ENCODE data around the gene ZBTB16.

The ZBTB16 gene

GRCh38 chr11:114243461-114244372, 184.2 kb downstream of the ZBTB16 start:
- DNase-seq (ENCODE audit: low spot score): no peak

DNA sequence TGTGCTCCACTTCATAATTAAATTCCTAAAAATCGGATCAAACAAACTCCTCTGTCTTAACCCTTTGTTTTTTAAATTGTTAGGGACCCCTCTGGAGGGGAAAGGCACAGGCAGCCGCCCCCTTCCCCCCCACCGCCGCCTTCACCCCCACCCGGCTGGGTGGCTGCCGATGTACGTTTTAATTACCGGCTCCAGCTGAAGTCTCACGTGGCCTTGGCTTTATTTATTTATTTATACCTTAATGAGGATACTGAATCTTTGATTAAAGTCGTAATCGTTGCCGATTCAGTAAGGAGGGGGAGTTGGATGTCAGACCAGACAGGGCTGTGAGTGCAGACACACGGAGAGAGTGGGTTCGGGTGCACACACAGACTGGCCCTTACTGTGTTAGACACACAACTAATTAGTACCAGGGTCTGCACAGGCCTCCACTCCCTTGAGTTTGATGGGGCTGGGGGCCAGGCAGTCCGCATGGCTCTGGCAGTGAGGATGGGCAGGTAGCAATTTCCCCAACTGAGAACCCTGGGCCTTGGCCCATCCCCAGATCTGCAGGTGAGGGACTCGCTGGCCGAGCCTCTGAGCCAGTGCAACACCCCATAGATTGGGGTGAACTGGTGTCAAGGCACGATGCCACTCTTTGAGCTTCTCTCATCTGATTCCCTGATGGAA, 185.3 kb downstream of the ZBTB16 start:
- no peak for DNase-seq (ENCODE audit: low spot score)

GRCh38 chr11:114246321-114247069, 187.0 kb downstream of the ZBTB16 start:
- no peak for DNase-seq (ENCODE audit: low spot score)

DNA sequence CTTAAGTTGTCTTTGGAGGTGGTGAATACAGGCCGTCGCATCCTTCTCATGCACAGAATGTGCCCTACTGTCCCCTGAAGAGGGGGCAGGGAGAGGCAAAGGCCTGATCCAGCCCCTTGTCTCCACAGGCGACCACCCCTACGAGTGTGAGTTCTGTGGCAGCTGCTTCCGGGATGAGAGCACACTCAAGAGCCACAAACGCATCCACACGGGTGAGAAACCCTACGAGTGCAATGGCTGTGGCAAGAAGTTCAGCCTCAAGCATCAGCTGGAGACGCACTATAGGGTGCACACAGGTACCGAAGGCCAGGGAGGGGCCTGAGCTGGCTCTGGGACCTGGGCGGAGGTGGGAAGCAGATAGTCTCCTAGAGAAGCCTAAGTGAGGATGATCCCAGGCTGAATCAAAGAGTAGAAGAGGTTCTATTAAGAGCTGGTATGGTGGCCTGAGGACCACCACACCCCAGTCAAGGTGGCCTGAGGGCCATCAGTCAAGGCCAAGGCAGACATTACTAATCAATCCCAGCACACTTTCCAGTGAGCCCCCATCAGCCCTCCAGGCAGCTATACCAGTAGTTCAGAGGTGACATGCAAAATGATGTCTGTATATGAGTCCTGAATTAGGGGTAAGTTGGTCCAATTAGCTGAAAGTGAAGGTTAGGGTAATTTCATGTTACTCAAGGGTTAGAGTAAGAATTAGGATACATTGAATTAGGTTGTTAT, 187.7 kb downstream of the ZBTB16 start:
- no peak for DNase-seq (ENCODE audit: low spot score)

DNA sequence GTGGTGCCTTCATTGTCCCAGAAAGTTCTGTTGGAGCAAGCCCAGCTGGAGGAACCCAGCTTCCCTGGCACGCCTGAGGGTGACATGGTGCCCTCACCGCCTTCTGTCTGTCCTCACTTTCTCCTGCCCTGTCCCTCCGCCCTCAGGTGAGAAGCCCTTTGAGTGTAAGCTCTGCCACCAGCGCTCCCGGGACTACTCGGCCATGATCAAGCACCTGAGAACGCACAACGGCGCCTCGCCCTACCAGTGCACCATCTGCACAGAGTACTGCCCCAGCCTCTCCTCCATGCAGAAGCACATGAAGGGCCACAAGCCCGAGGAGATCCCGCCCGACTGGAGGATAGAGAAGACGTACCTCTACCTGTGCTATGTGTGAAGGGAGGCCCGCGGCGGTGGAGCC, 190.7 kb downstream of the ZBTB16 start:
- no peak for DNase-seq (ENCODE audit: low spot score)

- DNase-seq (ENCODE audit: low spot score): no peak
Observed at GRCh38 chr11:114250993-114251814, 191.7 kb downstream of the ZBTB16 start.

DNA sequence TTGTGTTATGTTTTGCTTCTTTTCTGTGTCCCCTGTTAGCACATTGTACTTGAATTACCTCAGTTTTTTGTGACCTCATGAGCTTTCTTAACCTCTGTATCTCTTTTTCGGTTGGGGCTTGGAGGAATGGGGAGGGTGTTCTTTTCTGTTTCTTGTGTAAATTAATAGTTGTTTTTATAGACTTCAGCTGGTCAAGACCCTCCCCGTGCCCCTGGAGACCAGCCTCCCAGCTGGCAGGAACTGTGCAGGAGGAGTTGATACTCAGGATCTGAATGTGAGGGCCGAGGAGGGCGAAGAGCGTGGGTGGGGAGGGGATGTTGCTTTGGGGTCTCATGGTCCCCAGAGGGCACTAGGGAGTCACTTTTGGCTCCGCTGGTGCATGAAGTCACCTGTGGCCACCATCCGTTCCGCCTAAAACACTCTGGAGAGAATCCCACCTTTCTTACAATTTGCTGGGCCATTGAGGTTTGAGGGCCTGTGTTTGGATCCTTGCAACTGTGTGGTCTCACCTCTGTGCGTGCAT, 192.4 kb downstream of the ZBTB16 start:
- no peak for DNase-seq (ENCODE audit: low spot score)

GRCh38 chr11:114252767-114253166, 193.3 kb downstream of the ZBTB16 start:
- no peak for DNase-seq (ENCODE audit: low spot score)

DNA sequence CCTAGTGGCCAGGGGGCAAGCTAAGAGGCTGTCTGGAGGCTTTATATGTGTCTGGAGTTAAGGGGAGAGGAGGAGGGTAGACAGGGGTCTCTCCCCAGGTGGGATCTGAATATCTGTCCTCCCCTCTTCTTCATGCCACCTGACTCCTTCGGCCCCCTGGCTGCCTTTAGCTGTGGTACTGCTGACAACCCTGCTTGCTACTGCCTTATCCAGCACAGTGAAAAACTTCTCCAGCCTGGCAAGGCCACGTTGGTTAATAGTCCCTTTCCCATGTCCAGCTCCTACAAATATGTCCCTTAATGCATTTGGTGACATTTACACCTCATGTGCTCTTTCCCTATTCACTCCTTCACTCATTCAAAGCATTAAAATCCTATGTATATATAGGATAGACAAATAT, 194.3 kb downstream of the ZBTB16 start:
- no peak for DNase-seq (ENCODE audit: low spot score)

DNA sequence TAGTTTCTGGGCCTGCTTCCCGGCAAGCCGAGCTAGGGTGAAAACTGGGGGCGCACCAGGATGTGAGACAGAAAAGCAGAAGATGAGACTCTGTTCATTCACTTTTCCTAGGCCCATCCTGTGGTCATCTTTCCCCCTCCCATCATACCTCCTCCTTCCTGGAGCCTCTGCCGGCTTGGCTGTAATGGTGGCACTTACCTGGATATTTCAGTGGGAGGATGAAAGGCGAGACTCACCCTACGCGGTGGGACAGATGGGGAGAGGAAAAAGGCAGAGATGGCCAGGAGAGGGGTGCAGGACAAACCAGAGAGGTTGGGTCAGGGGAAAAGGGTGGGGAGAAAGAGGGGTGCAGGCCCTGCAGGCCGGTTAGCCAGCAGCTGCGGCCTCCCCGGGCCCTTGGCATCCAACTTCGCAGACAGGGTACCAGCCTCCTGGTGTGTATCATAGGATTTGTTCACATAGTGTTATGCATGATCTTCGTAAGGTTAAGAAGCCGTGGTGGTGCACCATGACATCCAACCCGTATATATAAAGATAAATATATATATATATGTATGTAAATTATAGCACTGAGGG, 195.1 kb downstream of the ZBTB16 start:
- DNase-seq (ENCODE audit: low spot score): no peak

GRCh38 chr11:114255289-114255688, 195.8 kb downstream of the ZBTB16 start:
- no peak for DNase-seq (ENCODE audit: low spot score)

- no peak for DNase-seq (ENCODE audit: low spot score)
Observed at GRCh38 chr11:114256176-114256966, 196.9 kb downstream of the ZBTB16 start.

- no peak for DNase-seq (ENCODE audit: low spot score)
Observed at GRCh38 chr11:114256967-114257286, 197.4 kb downstream of the ZBTB16 start.

GRCh38 chr11:114257621-114258558, 198.4 kb downstream of the ZBTB16 start:
- no peak for DNase-seq (ENCODE audit: low spot score)

GRCh38 chr11:114258696-114259095, 199.2 kb downstream of the ZBTB16 start:
- DNase-seq (ENCODE audit: low spot score): no peak

DNA sequence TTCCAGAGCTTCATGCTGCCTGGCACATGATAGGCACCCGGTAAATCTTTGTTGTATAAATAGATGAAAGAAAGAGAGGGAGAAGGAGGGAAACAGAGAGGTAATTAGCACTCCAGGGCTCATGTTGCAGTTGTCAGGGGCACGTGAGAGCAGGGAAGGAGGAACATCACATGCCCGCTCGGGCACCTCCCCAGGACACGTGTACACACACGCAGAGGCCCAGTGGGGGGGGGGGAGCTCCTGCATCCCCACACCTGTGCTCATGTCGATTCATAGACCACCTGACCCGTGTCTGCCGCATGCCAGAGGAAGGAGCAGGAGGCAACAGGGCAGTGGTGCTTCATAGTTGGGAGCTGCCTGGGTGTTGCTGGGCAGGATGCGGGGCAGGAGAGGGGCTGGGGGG, 199.6 kb downstream of the ZBTB16 start:
- DNase-seq (ENCODE audit: low spot score): no peak

GRCh38 chr11:114259551-114259983, 200.1 kb downstream of the ZBTB16 start:
- no peak for DNase-seq (ENCODE audit: low spot score)

DNA sequence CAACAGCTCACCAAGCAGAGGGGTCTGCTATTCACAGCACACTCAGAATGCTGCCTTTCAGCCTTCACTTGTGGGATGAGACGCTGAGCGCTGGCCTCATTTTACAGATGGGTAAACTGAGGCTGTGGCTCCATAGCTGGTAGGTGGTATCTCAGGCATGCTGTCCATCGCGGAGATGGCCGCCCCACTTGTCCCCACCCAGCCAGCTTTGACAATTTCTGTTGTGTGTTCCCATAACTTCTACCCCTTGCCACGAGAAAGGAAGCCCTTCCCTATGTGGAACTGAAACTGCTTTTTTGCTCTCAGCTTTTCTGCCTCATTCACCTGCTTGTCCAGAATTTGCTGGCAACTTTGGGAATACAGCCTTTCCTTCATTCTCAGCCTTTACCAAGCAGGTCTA, 200.6 kb downstream of the ZBTB16 start:
- DNase-seq (ENCODE audit: low spot score): no peak

DNA sequence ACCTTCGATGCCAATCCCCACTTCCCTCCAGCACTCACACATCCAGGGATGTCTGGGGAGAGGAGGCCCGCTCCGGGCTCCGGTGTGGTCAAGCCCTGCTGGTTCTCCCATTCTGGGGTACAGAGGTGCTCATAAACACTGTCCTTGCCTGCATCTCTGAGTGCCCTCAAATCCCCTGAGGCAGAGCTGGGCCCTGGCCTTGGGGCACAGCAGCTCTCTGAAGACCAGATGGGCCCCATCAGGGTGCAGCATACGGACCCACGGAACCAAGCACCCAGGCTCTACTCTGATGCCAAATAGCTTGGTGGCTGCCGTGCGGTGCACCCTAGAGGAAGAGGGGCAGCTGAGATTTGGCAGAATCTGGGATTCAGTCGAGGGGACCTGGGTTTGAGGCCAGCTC, 201.0 kb downstream of the ZBTB16 start:
- DNase-seq (ENCODE audit: low spot score): no peak

Data from hepatic stellate cell (primary cell).